B cell (primary cell): ENCODE data around the gene NECTIN1. TPM values are rescaled to one million over a fixed set of nuclear protein-coding genes. Genes with fewer than 3 reads are reported as not detected.

Source experiments
- ATAC-seq: fragments of 200-7000 bp; cut with Tn5 transposase; one replicate; pipeline ENCODE4 v1.10.0; 2021; ENCODE audit warnings: low read depth, mild to moderate bottlenecking, moderate number of reproducible peaks, moderate library complexity
- CTCF ChIA-PET: fragments of 350-600 bp; sonication (Branson Sonifier 250); formaldehyde crosslinking; loops from one replicate; lab custom pipeline; 2021; ENCODE audit warnings: antibody characterized with exemption, inconsistent platforms; lab: Charles Lee
- POLR2A ChIA-PET: fragments of 350-600 bp; sonication (Branson Sonifier 250); formaldehyde crosslinking; loops from one replicate; lab custom pipeline; 2021; ENCODE audit warnings: antibody characterized with exemption; lab: Charles Lee
- DNase-seq: peaks from one replicate; pipeline ENCODE4 v3.0.0; 2013
- H2AFZ ChIP-seq: 2 replicates; pipeline ENCODE4 v1.6.1; 2012; ENCODE audit warnings: mild to moderate bottlenecking, low read depth, low read length; ENCODE audit not compliant: insufficient read depth, poor library complexity, severe bottlenecking
- H3K27ac ChIP-seq, 2 donors: 1 replicate in 1 of 2; 2 replicates in 1 of 2; pipeline ENCODE4 v1.5.1; 2012 to 2013; ENCODE audit warnings: low read length in 2 of 2, mild to moderate bottlenecking in 2 of 2, moderate library complexity in 1 of 2
- H3K27me3 ChIP-seq, 4 experiments: fragments of 200-600 bp in 1 of 4; sonication (generic) in 1 of 4; replicated peaks in 1 of 4; 1 replicate in 2 of 4; 2 replicates in 2 of 4; pipeline versions ENCODE4 v1.6.1 to v1.7.0; 2013 to 2016; ENCODE audit warnings: low read length in 3 of 4, mild to moderate bottlenecking in 2 of 4, mixed read lengths in 1 of 4, moderate library complexity in 1 of 4; ENCODE audit not compliant: insufficient read depth in 4 of 4, control insufficient read depth in 3 of 4; ENCODE audit errors: control extremely low read depth in 1 of 4
- H3K36me3 ChIP-seq, 2 experiments: replicated peaks in 1 of 2; 1 replicate in 1 of 2; 2 replicates in 1 of 2; pipeline versions ENCODE4 v1.6.1 to v1.7.1; 2013; ENCODE audit warnings: low read length in 1 of 2; ENCODE audit not compliant: insufficient read depth in 2 of 2, control insufficient read depth in 1 of 2; ENCODE audit errors: control extremely low read depth in 1 of 2, extremely low read depth in 1 of 2
- H3K4me1 ChIP-seq, 2 donors: fragments of 200-600 bp in 1 of 2; sonication (generic) in 1 of 2; 1 replicate in 1 of 2; 2 replicates in 1 of 2; pipeline versions ENCODE4 v1.5.1 to v1.6.1; 2013 to 2017; ENCODE audit warnings: low read length in 2 of 2; ENCODE audit not compliant: control insufficient read depth in 2 of 2, insufficient read depth in 2 of 2
- H3K4me2 ChIP-seq: replicated peaks from 2 replicates; pipeline ENCODE3; 2012; ENCODE audit warnings: mild to moderate bottlenecking, low read depth, low read length; ENCODE audit not compliant: poor library complexity, severe bottlenecking
- H3K4me3 ChIP-seq, 5 experiments: fragments of 200-600 bp in 1 of 5; sonication (generic) in 1 of 5; 1 replicate in 3 of 5; 2 replicates in 2 of 5; pipeline versions ENCODE4 v1.5.1 to v1.7.0; 2011 to 2016; ENCODE audit warnings: low read length in 4 of 5, mild to moderate bottlenecking in 4 of 5, low read depth in 2 of 5, control low read depth in 1 of 5, moderate library complexity in 1 of 5; ENCODE audit not compliant: insufficient read depth in 1 of 5; ENCODE audit errors: control extremely low read depth in 1 of 5, extremely low read depth in 1 of 5
- H3K79me2 ChIP-seq: fragments of 200-600 bp; sonication (generic); one replicate; pipeline ENCODE4 v1.6.0; 2016; ENCODE audit warnings: low read length; ENCODE audit not compliant: control insufficient read depth, insufficient read depth
- H3K9ac ChIP-seq: fragments of 200-600 bp; sonication (generic); 2 replicates; pipeline ENCODE4 v1.6.1; 2017; ENCODE audit warnings: mild to moderate bottlenecking, low read length, moderate library complexity
- H3K9me3 ChIP-seq, 3 donors: one replicate each; pipeline versions ENCODE4 v1.6.1 to v1.7.1; 2013; ENCODE audit warnings: low read length in 2 of 3; ENCODE audit not compliant: control insufficient read depth in 2 of 3, insufficient read depth in 1 of 3; ENCODE audit errors: control extremely low read depth in 1 of 3
- H4K20me1 ChIP-seq: 2 replicates; pipeline ENCODE4 v1.6.0; 2012; ENCODE audit warnings: mild to moderate bottlenecking, low read length; ENCODE audit not compliant: insufficient read depth, control insufficient read depth, poor library complexity, severe bottlenecking
- H3K27ac Mint-ChIP-seq: one replicate; pipeline ENCODE4 v1.8.0; 2021; ENCODE audit warnings: mixed read lengths
- H3K27me3 Mint-ChIP-seq: one replicate; pipeline ENCODE4 v1.8.0; 2021; ENCODE audit warnings: mixed read lengths
- H3K4me1 Mint-ChIP-seq: one replicate; pipeline ENCODE4 v1.8.0; 2021; ENCODE audit warnings: mixed read lengths
- H3K4me3 Mint-ChIP-seq: one replicate; pipeline ENCODE4 v1.8.0; 2021; ENCODE audit warnings: mixed read lengths
- H3K9me3 Mint-ChIP-seq: one replicate; pipeline ENCODE4 v1.8.0; 2022; ENCODE audit warnings: mixed read lengths; ENCODE audit not compliant: insufficient read depth
- CTCF ChIP-seq: fragments of 200-600 bp; IDR thresholded peaks from one replicate; pipeline ENCODE4 v1.8.0; 2022; ENCODE audit warnings: antibody characterized with exemption, mild to moderate bottlenecking
- EZH2 ChIP-seq: IDR thresholded peaks from 2 replicates; pipeline ENCODE4 v1.6.1; 2012; ENCODE audit warnings: borderline replicate concordance, low read depth, mild to moderate bottlenecking, moderate library complexity, low read length; ENCODE audit not compliant: insufficient read depth, poor library complexity, severe bottlenecking
- WGBS: methylation state at CpG from one replicate; pipeline ENCODE4 v1.1.5; 2013; ENCODE audit warnings: missing lambda C conversion rate; ENCODE audit not compliant: insufficient coverage; 5-methylcytosine and 5-hydroxymethylcytosine counted together
- intact Hi-C: fragments of 100-400 bp; cut with micrococcal nuclease; formaldehyde crosslinking; loops from one replicate; pipeline ENCODE4 v1.10.0; 2022
- polyA plus RNA-seq: library from polyadenylated mRNA; depleted of rRNA; stranded (reverse); fragments of >200 nt; gene quantifications from 2 replicates; pipeline ENCODE4 v1.2.3, GENCODE V29; 2012
- total RNA-seq, 2 donors: library from RNA; stranded (reverse); fragments of 120-200 nt in 1 of 2; gene quantifications; 1 replicate in 1 of 2; 2 replicates in 1 of 2; pipeline versions ENCODE4 v1.2.3 to v1.2.4, GENCODE V29; 2013 to 2022

The NECTIN1 gene
- total and polyA plus RNA-seq, 2 donors (not counting 1 experiment from before 2014, with no cell fraction given) = 2.1 to 3.9 TPM

DNA sequence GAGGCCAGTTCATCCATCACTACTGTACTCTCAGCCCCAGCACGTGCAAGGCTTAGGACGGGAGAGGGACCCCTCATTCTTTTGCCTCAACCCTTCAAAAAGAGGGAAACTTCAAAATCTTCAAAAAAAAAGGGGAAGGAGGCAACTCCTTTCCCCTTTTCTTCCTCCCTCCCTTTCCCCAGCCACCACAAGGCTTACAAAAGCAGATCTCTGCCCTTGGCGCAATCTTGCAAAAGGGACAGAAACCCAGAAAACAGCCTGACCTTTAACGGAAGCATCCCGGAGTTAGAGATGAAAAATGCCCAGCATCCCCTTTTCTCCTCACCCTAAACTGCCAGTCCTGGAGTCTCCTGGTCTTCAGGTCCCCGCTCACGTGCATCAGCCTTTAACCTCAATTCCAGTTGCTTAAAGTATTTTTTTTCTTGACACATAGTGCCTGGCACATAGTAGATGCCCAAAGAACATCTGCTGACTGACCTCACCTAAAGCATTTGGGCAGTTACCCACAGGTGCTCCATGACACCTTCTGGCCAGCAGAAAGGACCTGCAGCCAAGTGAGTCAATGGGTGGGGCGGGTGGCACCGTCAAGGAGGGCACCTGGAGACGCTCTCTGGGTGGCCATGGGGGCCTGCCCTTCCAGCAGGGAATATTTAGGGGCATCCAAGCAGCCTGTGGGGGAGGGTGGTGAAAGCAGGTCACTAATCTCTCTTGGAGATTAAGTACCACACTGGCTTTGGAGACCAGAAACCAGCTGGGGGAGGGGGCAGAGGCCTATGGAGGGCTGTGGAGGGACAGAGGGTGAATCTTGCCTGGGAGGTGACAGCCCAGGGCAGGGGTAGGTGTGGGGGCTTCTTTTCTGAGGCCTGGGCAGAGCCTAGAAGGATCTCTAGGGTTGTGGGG lies 16.3 kb downstream of the NECTIN1 start:
- H2AFZ ChIP-seq = no peak overlapping the region
- Mint-ChIP-seq H3K9me3 (no peaks in the 10 kb centered on the region), H3K4me3 (no peak overlapping the region), H3K27me3 (peaks cover 29% of the 10 kb centered on the region), H3K4me1 (no peaks in the 10 kb centered on the region), H3K27ac (no peak overlapping the region)
- ChIA-PET POLR2A (no interaction called here), CTCF (no interaction called here)
- 64% methylated on average over 8 of the region's 10 CpGs for WGBS
- no peaks in the 10 kb centered on the region for H3K4me1 ChIP-seq
- intact Hi-C loops = no loop called here
- no peak for DNase-seq
- H3K9ac ChIP-seq = no peak overlapping the region
- TF ChIP-seq EZH2 (no peak), CTCF (no peak)
- no peak overlapping the region for H3K4me3 ChIP-seq
- ATAC-seq = no peak
- H3K9me3 ChIP-seq = no peaks in the 10 kb centered on the region
- no peak overlapping the region for H3K27ac ChIP-seq
- H4K20me1 ChIP-seq = no peaks in the 10 kb centered on the region
- H3K27me3 ChIP-seq = peaks cover 0 to 4% (median under 1%) of the 10 kb centered on the region in 4 experiments
- H3K79me2 ChIP-seq = no peaks in the 10 kb centered on the region
- no peaks in the 10 kb centered on the region for H3K36me3 ChIP-seq
- H3K4me2 ChIP-seq = no peak overlapping the region

DNA sequence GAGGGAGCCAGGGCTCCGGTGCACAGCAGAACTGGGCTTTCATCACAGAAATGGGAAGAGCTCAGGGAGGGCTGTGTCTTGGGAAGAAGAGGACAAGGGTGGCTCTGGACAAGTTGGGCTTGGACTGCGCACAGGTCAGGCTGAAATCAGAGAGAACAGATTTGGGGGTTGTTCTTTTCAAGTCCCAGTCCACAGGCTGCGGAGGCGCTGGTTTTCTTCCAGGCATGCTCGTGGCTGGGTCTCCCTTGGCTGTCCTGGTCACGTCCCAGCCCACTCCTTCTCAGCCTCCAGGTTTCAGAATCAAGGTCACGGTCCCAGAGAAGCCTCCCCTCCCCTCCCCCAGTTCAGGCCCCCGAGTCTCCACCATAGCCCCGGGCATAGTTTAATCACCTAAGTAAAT lies 17.0 kb downstream of the NECTIN1 start:
- ChIA-PET POLR2A (no interaction called here), CTCF (no interaction called here)
- H3K27me3 Mint-ChIP-seq = peaks cover 33% of the 10 kb centered on the region
- H3K27ac Mint-ChIP-seq = no peak overlapping the region
- Histone ChIP-seq H2AFZ (no peak overlapping the region), H3K4me2 (no peak overlapping the region), H3K36me3 (no peaks in the 10 kb centered on the region), H3K27ac (no peak overlapping the region), H3K9me3 (no peaks in the 10 kb centered on the region), H3K4me3 (no peak overlapping the region), H3K27me3 (peaks cover 0 to 4% (median under 1%) of the 10 kb centered on the region in 4 experiments), H4K20me1 (no peaks in the 10 kb centered on the region), H3K79me2 (no peaks in the 10 kb centered on the region), H3K4me1 (no peaks in the 10 kb centered on the region), H3K9ac (no peak overlapping the region)
- H3K4me1 Mint-ChIP-seq = no peaks in the 10 kb centered on the region
- WGBS = 86% methylated on average over 8 of the region's 9 CpGs
- intact Hi-C loops = no loop called here
- no peaks in the 10 kb centered on the region for H3K9me3 Mint-ChIP-seq
- no peak for ATAC-seq
- TF ChIP-seq CTCF (no peak), EZH2 (no peak)
- H3K4me3 Mint-ChIP-seq = no peak overlapping the region
- no peak for DNase-seq
